GM21423 (cell line): Measurements from ENCODE around the gene CASKIN1.
A peak's percentile ranks its signal among the peaks of the same experiment; 100 is the strongest.
"Not testable (repeated sequence)": the region's sequence is repeated elsewhere in the genome, so short reads cannot be mapped to it uniquely, and the experiment has no call there.

Experiments used
- ATAC-seq: cut with Tn5 transposase; IDR thresholded peaks from one replicate; pipeline ENCODE4 v1.9.1; 2021; ENCODE audit warnings: mild to moderate bottlenecking, moderate library complexity; ENCODE audit not compliant: unreplicated experiment

The CASKIN1 gene

GRCh38 chr16:2145843-2146242 lies 50.6 kb downstream of the CASKIN1 start:
- ATAC-seq: no peak

GRCh38 chr16:2143878-2144485 lies 52.4 kb downstream of the CASKIN1 start:
- ATAC-seq: no peak

DNA sequence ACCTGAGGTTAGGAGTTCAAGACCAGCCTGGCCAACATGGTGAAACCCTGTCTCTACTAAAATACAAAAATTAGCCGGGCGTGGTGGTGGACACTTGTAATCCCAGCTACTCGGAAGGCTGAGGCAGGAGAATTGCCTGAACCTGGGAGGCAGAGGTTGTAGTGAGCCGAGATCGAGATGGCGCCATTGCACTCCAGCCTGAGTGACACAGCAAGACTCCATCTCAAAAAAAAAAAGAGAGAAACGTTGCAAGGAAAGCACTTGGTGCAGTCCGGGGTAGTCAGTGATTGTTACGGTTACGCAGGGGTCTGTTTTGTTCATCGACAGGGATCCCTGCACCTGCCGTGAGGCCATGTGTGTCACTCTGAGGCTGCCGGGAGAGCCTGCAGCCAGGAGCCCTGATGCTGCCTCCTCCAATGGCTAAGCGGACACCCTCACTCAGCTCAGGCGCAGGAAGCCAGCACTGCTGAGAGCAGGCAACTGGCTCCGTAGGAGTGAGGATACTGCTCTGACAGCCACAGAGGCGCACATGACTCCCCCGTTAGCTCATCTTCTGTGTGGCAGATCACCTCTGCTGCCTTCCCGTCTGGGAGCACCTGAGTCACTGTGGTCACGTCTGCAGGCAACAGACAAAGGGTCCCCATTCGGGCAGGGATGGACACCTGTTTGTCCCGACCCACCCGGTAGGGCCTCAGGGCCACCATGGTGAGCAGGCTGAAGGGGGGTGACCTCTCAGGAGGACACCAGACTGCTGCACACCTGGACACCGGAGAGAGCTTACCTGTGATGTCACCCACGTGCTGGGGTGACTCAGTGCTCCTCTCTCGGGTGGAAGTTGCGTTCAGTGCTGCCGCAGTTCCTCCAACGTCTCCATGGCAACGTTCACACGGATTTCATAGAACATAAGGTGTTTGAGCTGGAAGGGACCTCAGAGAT lies 53.2 kb downstream of the CASKIN1 start:
- no peak for ATAC-seq

DNA sequence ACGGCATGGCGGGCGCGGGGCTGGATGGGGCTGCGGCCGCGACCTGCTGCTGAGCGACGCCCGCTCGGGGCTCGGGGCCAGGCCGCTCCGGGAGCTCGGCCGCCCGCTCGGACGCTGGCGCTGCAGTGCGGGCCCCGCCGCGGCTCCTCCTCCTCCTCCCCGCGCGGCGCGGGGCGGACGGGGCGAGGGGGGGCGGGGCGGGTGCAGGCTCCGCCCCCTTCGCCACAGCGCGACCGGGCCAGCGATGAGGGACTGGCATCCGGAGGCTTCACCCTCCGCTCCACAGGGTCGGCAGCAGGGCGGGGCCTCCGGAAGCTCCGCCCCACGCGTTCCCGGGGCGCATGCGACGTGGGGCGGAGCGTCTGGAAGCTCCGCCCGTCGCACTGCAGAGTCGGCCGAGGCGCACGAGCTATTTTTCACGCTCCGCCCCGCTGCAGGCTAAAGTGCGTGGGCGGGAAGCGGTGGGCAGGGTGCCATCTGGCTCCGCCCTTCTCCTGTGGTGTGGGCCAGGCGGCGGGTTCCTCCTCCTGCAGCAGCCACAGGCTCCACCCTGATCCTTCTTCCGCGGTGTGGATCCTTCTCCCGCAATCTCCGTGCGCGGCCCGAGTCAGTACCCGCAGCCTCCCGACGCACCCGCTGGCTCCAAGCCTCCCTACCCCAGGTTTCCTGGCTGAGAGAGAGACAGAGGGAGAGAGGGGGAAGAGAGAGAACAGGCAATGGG lies 60.5 kb downstream of the CASKIN1 start, which contains the start of gene PKD1:
TSS of gene PKD1 (minus strand) at position 129 of the 721 bp plus-strand sequence. CDS start 209 bp downstream, outside the sequence.
- peak; percentile 56 for ATAC-seq

GRCh38 chr16:2135071-2135470 lies 61.3 kb downstream of the CASKIN1 start:
- not testable (repeated sequence) for ATAC-seq

GRCh38 chr16:2133797-2134196 lies 62.6 kb downstream of the CASKIN1 start:
- not testable (repeated sequence) for ATAC-seq

DNA sequence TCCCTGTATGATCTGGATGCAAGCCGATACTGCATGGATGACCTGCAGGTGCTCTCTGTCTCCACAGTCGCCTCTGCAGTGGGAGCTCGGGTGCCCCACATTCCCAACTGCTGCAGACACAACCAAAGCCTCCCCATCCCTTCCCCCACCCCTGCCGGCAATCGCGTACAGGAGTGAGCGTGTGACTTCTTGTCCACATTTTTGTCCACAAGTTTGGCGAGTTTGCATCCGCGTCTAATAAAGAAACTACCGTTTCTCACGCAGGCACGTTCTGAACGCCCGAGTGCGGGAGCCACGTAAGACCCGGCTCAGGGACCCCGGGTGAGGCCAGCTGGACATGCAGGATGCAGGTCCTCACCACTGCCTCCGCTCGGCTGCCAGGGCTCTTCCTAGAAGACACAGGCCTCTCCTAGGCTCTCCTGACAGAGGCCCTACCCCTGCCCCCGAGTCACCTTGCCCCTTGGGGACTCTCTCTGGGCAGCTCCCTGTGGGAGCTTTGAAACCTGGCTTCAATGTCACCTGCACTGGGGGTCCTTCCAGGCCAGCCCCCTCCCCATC lies 66.4 kb downstream of the CASKIN1 start:
- ATAC-seq: not testable (repeated sequence)

DNA sequence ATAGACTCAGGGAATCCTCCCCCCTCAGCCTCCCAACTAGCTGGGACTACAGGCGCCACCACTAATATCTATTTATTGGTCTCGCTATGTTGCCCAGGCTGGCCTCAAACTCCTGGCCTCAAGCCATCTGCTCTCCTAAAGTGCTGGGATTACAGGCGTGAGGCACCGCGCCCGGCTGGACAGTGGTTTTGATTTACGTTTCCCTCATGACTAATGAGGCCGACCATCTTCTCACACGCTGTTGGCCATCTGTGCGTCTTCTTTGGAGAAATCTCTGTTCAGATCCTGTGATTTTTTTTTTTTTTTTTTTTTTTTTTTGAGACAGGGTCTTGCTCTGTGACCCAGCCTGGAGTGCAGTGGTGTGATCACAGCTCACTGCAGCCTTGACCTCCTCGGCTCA lies 67.2 kb downstream of the CASKIN1 start:
- ATAC-seq: not testable (repeated sequence)

GRCh38 chr16:2127630-2128280 lies 68.7 kb downstream of the CASKIN1 start:
- ATAC-seq: not testable (repeated sequence)
